Activated CD8-positive, alpha-beta memory T cell treated with anti-CD3 and anti-CD28 coated beads for 36 hours (primary cell): ENCODE results near the gene TGFB3. TPM values are rescaled to one million over a fixed set of nuclear protein-coding genes. Genes with fewer than 3 reads are reported as not detected.
"Not testable (repeated sequence)": the region's sequence is repeated elsewhere in the genome, so short reads cannot be mapped to it uniquely, and the experiment has no call there.

Experiments
- CTCF ChIA-PET: fragments of 350-600 bp; sonication (Branson Sonifier 250); formaldehyde crosslinking; loops from one replicate; lab custom pipeline; 2021; ENCODE audit warnings: antibody characterized with exemption; lab: Charles Lee
- POLR2A ChIA-PET: fragments of 350-600 bp; sonication (Branson Sonifier 250); formaldehyde crosslinking; loops from one replicate; lab custom pipeline; 2021; ENCODE audit warnings: antibody characterized with exemption; lab: Charles Lee
- total RNA-seq, 2 experiments: library from RNA; stranded (reverse); gene quantifications; one replicate each; pipeline ENCODE4 v1.2.3, GENCODE V29; 2021

Gene TGFB3
- total RNA-seq, 2 experiments from 2014 or later, result 2.3 to 3.0 TPM

DNA sequence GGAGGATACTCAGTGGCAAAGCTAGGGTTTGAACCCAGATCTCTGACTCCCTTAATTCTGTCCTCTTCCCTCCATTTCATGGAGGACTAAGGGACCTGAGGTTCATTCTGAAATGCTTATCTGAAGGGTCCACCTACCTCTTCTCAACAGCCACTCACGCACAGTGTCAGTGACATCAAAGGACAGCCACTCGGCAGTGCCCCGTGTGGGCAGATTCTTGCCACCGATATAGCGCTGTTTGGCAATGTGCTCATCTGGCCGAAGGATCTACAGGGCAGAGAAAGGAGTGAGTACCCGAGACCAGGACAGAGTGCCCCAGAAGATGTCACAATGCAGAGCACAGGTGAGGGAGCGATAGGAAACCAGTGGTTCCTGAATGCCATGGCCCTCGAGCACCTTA, 10.8 kb downstream of the TGFB3 start:
- CTCF ChIA-PET, result no interaction called here
- POLR2A ChIA-PET, result no interaction called here

DNA sequence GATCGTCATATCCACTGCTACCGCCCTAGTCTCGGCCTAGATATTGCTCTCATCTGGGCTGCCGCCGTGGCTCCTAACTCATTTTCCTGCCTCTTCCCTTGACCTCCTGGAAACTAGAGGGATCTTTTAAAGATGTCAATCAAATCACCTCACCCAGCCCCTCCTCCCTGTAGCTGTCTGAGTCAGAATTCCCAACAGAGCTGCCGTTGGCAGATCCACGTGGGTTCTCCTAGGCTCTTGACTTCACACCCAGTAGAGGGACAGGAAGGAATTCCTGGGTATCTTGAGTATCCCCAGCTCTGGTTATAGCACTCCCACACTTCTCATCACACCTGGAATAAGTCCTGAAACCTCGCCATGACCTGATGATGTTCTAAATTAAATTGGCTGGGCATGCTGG, 11.9 kb downstream of the TGFB3 start:
- POLR2A ChIA-PET, result no interaction called here
- CTCF ChIA-PET, result interaction anchor here (1.0 kb wide), 1 partner anchor 9 kb away, joined by 3 read pairs; no protein-coding TSS in a partner anchor

DNA sequence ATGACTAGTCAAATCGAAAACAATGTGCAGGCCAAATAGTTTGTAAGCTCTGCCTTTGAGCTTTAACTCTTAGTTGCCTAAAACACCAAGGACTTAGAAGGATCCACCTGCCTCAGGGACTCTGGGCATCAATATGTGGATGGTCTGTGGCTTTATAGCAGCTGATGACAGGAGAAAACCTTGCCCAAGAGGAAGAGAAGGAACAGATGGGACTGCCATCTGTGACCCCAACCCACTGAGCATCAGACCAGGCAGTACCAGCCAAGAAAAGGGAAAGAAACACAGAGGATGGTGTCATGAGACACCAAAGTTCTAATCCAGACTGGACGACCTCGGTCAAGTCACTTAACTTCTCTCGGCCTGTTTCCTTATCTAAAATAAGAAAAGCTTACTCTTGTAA, 12.7 kb downstream of the TGFB3 start:
- POLR2A ChIA-PET, result no interaction called here
- CTCF ChIA-PET, result interaction anchor here (1.0 kb wide), 1 partner anchor 10 kb away, joined by 3 read pairs; no protein-coding TSS in a partner anchor

DNA sequence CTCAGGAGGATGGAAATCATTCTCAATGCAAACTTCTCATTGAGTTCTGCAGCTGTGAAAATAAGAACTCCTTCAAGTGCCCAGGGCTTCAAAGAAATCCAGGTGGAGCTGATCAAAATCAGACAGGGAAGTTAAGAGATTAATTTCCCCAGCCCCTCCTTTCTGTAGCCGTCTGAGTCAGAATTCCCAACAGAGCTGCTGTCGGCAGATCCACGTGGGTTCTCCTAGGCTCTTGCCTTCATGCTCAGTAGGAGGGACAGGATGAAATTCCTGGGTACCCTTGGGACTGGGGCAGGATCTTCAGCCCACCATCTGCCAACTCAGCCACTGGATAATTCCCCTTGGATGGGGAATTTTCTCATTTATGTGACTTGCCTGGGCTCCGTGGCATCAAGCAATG, 13.3 kb downstream of the TGFB3 start:
- POLR2A ChIA-PET, result no interaction called here
- CTCF ChIA-PET, result no interaction called here

DNA sequence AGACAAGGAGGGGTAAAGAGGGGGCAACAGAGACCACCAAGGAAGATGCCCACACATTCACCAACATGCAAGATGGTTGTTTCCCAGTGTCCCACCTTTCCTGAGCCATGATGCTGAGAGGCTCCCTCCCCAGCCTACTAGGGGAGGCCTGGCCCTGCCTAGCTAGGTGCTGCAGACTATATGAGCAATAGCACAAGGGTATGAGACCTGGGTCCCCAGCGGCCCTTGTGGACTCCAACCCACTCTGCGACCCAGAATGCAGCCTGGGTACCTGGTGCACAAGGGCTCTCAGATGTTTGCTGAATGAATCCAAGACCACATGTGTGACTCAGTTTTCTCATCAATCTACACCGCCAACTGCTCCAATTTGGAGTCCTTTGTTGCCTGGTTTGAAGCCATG, 13.9 kb downstream of the TGFB3 start:
- CTCF ChIA-PET, result no interaction called here
- POLR2A ChIA-PET, result no interaction called here

DNA sequence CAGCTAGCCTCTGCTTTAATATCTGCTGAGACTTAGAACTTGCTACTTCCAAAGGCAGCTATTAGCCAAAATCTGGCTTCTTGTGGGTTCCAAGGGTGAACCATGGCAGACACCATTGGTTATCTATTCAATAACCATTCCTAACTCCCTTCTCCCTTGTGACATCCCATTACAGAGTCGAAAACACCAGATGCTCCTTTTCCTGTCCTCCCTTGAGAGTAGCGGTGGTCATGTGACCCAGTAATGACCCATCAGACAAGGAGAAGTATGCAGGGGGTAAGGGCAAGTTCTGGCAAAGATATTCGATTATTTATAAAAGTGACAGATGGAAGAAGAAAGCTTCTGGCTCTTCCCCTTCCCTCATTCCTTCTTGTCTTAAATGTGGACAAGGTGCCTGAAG, 20.1 kb downstream of the TGFB3 start:
- CTCF ChIA-PET, result no interaction called here
- POLR2A ChIA-PET, result no interaction called here

DNA sequence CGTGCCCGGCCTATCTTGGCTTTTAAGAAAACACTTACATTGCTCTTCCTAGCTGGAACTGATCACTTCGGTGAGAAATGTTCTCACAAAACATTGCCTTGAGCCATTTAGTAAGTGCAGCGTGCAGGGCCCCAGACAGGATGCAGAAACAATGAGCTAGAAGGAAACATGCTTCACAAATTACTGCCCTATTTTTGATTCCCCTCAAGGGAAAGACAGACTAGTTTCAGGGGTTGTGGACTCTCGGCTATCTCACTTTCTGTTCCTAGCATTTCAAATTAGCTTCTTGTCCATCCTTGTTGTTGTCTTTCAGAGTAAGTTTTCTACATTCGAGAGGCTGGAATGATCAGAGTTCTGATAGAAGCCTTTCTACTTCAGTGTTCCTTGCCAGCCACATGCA, 21.6 kb downstream of the TGFB3 start:
- POLR2A ChIA-PET, result no interaction called here
- CTCF ChIA-PET, result interaction anchor here (0.7 kb wide), 1 partner anchor 19 kb away, joined by 3 read pairs; no protein-coding TSS in a partner anchor

DNA sequence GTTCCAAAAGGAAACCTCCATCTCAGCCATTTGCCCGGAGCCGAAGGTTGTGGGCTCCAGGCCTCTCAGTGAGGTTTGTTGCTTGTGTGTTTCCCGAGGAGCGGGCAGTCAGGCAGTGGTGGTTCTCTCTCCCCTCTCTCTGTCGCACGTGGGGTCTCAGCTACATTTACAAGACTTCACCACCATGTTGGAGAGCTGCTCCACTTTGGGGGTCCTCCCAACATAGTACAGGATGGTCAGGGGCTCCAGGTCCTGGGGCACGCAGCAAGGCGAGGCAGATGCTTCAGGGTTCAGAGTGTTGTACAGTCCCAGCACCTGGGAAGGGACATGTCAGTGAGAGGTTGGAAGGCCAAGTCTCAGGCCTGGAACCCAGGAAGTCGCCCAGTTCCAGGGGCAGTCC, 22.8 kb downstream of the TGFB3 start:
- ChIA-PET POLR2A (no interaction called here), CTCF (no interaction called here)

DNA sequence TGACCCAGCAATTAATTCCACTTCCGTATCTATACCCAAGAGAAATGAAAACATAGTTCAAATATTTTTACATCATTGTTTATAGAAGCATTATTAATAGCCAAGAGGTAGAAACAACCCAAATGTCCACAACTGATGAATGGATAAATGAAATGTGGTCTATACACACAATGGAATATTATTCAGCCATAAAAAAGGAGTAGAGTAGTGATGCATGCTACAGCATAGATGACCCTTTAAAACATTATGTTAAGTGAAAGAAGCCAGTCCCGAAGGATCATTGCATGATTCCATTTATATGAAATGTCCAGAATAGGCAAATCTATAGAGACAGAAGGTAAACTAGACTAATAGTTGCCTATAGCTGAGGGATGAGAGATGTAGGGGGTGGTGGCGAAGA, 29.3 kb downstream of the TGFB3 start:
- POLR2A ChIA-PET, result no interaction called here
- CTCF ChIA-PET, result no interaction called here

DNA sequence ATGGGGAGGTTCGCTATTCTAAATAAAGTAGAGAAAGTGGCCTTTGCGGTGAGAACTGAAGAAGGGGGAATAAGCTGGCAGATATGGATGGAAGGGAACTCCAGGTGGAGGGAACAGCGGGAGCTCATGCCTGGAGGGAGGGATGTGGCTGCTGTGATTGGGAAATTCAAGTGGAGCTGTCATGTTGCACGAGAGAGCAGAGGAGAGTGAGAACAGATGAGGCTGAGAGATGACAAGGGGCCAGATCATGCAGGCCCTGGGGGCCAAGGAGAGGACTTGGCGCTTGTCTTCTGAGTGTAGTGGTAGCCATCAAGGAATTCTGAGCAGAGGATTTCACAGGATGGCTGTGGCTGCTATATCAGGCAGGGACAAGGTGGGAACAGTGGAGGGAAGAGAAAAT, 35.0 kb downstream of the TGFB3 start:
- CTCF ChIA-PET, result no interaction called here
- POLR2A ChIA-PET, result no interaction called here

DNA sequence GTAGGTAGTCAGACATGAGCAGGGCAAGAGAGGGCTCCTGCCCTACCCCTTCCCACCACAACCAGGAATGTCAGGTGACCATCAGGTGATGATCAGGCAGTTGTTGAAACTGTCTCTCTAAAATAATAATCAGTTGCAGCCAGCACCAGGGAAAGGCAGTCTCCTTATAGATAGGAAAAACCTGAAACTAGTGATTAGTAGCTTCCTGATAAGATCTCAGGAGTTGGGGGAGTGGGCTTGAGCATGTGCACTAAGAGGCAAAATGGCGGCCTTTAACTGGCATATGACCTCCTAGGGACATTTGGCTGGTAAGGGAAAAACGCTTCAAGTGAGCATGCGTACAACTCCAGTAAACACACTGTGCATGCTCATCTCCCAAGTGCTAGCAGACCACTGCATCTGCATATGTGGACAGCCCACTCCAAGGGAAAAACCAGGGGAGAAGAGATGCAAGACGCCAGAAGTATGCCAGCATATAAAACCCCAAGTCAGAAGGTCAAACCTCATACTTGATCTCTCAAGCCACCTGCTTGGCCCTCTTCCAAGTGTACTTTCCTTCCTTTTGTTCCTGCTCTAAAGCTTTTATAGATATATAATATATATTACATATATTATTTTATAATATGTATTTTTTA, 37.1 kb downstream of the TGFB3 start:
- ChIA-PET CTCF (no interaction called here), POLR2A (no interaction called here)

DNA sequence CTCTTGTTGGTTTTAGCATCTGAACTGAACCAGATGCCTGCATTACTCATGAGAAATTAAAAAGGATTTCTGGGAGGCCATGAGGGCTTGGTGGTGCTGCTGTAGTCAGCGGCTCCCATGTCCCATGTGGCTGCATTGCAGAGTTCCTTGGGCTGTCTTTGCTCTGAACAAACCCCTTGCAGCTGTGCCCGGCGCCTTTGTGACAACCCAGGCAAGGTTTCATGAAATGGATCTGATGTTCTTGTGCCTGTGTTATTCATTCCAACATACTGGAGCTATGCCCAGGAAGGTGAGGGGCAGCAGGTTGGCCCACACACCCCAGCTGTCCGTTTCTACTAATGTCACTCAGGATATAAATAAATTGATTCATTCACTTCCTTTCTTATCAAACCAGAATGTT, 40.8 kb downstream of the TGFB3 start:
- POLR2A ChIA-PET, result no interaction called here
- CTCF ChIA-PET, result no interaction called here

DNA sequence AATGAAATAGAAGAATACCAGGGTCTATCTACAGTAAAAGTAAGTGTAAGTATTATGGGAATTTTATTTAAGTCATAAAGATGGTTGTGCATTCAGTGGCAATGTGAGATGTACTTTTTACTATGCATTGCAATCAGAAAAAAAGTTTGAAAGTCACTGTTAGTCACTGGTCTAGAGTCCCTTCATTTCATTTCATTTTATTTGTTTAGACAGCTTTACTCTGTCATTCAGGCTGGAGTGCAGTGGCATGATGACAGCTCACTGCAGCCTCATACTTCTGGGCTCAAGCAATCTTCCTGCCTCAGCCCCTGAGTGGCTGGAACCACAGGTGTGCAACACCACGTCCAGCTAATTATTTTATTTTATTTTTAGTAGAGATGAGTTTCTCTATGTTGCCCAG, 42.6 kb downstream of the TGFB3 start:
- POLR2A ChIA-PET, result no interaction called here
- CTCF ChIA-PET, result interaction anchor here (0.7 kb wide), 1 partner anchor 518 kb away, joined by 4 read pairs; no protein-coding TSS in a partner anchor

DNA sequence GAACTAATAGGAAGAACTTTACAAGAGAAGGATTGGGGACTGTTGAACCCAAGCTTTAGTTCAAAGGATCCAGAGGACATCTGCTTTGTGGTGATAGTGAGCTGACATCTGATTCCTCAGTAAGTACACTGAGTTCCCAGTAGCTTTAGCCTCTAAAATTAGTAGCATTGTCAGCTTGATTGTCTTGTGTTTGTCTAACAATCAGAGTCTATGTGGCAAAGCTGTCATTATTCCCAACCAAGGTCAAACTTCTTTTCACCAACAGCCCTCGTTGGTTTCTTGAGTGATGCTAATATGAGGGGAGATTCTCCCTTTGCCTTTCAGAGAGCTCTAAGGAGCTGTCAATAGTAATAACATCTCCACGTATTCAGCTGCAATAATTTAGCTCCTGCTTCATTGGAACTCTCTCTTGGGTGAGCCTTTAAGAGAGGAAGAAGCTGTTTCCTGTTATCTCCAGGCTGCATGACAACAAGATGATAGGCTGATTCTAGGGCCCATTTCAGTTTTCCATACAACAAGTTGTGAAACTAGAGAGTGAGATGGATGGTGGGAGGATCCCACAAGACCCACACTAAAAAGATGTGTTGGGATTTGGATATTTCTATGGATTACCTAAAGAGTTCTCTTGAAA, 46.7 kb downstream of the TGFB3 start:
- CTCF ChIA-PET, result no interaction called here
- POLR2A ChIA-PET, result no interaction called here

DNA sequence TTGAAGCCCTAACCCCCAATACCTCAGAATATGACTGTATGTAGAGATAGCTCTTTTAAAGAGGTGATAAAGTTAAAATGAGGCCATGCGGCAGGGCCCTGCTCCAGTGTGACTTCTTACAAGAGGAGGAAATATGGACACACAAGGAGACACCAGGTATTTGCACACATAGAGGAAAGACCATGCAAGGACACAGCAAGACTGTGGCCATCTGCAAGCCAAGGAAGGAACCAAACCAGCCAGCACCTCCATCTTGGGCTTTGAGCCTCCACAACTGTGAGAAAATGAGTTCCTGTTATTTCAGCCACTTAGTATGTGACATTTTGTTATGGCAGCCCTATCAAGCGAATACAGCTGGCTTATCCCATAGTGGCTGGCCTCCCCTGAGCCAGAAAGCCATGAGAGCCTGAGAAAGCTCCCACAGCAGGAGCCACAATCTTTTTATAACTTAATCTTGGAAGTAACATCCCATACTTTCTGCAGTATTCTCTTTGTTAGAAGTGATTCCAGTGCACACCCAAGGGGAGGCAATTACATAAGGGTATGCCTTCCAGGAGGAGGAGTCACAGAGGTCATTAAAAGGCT, 48.0 kb downstream of the TGFB3 start:
- CTCF ChIA-PET, result no interaction called here

DNA sequence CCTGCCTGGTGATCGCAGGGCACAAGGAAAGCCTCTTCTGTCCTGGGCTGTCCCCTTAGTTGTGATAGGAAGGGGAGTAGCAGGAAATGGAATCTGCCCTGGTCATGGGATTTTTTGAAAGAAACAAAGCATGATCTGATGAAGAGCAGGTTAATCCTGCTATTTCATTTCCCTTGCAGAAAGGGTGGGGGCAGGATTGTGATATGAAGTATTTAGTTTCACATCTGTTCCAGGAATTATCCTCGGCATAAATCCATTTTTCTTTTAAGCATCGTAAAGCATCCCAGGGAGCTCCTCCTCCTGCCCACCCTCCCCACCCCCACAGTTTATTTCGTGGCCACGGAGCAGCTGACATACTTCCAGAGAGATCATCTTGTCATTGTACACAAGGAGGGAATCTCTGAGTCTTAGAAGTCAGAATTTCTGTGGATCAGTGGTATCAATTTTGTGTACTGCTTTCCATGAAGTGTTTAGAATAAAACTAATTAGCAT, 53.1 kb downstream of the TGFB3 start:
- ChIA-PET CTCF (no interaction called here), POLR2A (no interaction called here)

More for the DNA sequence above, 48.0 kb downstream of the TGFB3 start:
- POLR2A ChIA-PET, result no interaction called here

DNA sequence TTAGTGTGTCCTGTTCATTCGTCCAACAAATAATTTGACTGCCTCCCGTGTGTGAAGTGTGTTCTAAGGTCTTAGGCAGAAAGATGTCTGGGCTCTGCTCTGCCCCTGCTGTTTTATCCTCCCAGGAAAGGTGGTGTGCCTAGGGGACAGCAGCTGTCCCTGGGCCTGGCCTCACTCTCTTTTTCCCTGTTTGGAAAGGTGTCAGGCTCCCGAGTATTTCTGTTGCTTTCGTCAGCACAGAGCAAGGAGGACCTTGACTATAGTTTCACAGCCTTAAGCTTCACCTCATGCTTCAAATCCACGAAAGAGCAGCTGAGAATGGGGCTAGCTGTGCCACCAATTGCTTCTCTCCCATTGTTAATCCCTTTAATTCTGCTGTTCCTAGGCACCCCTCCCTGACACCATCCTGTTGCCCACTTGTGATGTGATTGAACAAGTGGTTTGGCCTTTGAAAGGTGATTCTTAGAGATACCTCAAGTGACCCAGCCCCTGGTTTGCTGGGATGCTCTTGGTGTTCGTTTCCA, 54.2 kb downstream of the TGFB3 start:
- POLR2A ChIA-PET, result no interaction called here
- CTCF ChIA-PET, result no interaction called here

DNA sequence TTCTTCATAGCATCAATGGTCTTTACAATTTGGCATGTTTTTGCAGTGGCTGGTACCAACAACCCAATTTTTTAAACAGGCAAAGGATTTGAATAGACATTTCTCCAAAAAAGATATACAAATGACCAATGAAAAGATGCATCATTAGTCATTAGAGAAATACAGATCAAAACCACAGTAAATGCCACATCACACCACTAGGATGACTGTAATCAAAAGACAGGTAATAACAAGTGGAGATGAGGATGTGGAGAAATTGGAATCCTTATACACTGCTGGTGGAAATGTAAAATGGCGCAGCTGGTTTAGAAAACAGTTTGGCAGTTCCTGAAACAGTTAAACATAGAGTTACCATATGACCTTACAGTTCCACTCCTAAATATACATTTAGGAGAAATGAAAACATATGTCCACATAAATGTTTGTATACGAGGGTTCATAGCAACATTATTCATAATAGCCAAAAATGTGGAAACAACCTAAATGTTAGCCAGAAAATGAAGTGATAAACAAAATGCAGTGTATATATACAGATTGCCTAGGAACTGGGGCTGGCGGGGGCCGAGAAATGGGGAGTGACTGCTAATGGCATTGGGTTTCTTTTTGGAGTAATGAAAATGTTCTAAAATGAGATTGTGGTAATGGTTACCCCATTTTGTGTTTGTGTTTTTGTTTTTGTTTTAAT, 55.2 kb downstream of the TGFB3 start:
- ChIA-PET CTCF (interaction anchor here (0.6 kb wide), 1 partner anchor 183 kb away, joined by 3 read pairs; no protein-coding TSS in a partner anchor), POLR2A (no interaction called here)

DNA sequence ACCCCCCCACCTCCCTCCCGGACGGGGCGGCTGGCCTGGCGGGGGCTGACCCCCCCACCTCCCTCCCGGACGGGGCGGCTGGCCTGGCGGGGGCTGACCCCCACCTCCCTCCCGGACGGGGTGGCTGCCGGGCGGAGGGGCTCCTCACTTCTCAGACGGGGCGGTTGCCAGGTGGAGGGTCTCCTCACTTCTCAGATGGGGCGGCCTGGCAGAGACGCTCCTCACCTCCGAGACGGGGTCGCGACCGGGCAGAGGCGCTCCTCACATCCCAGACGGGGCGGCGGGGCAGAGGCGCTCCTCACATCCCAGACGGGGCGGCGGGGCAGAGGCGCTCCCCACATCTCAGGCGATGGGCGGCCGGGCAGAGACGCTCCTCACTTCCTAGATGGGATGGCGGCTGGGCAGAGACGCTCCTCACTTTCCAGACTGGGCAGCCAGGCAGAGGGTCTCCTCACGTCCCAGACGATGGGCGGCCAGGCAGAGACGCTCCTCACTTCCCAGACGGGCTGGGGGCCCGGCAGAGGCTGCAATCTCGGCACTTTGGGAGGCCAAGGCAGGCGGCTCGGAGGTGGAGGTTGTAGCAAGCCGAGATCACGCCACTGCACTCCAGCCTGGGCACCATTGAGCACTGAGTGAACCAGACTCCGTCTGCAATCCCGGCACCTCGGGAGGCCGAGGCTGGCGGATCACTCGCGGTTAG, 56.5 kb downstream of the TGFB3 start:
- CTCF ChIA-PET, POLR2A ChIA-PET: not testable (repeated sequence)
